Activated CD4-positive, CD25-positive, alpha-beta regulatory T cell treated with anti-CD3 and anti-CD28 coated beads, Interleukin-2, amount 50 U/mL, for 24 hours (primary cell): ENCODE results near the gene FILIP1.

Experiments used
- ATAC-seq, 2 donors: fragments of 150-1000 bp; cut with Tn5 transposase; one replicate each; pipeline ENCODE4 v1.10.0; 2021; ENCODE audit warnings: mild to moderate bottlenecking in 1 of 2, moderate library complexity in 1 of 2

The FILIP1 gene

GRCh38 chr6:75249837-75250236 is 243.8 kb downstream of the FILIP1 start:
- ATAC-seq: no peak

- ATAC-seq: no peak
These were observed 247.2 kb downstream of the FILIP1 start for GRCh38 chr6:75246386-75246785.

DNA sequence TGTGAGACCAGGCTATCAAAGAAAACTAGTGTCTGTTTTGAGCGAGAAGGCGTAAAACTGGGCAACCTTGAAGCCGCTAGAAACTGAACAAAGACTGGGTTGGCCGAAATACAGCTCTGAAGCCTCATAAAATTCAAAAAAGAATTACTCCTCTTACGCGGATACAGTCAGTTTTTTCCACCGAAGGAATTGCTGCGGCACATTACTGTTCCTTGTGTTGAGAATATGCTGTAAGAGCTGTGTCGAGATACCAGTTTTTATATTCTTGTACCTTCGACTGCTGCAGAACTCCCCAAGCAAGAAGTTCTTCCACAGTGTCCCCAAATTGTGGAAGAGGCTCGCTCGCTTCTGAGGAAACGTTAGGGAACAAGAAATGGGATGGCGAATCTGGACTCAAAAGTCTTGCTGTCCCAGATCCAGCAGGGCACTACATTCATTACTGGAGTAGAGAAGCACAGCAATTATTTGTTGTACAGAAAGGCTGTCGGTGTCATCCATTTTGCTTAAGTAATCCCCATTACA is 249.5 kb downstream of the FILIP1 start:
- peak in 1 of 2 donors; percentile 2 for ATAC-seq

GRCh38 chr6:75243333-75244062 is 250.1 kb downstream of the FILIP1 start, which contains the start of gene COX7A2:
Gene COX7A2 (minus strand): TSS chr6:75243801. CDS start chr6:75243734, 67 bp downstream.
- ATAC-seq: peak; percentile 98
